Measurements from ENCODE around the gene CNKSR3. TPM values are rescaled to one million over a fixed set of nuclear protein-coding genes. Genes with fewer than 3 reads are reported as not detected.

CNKSR3 gene
- total RNA-seq, 4 donors from 2014 or later = 4.5 to 7.8 (median 7.0) TPM

- intact Hi-C loops (cut with DNase I) = no loop called here
- no peak overlapping the region for H3K27ac ChIP-seq
- 77 to 78% methylated on average over 5 of the region's 5 CpGs for WGBS, 2 donors
- DNase-seq = no peak
- TF ChIP-seq CTCF (IDR thresholded peaks at IDR 0.05) (no peak), POLR2A (IDR thresholded peaks at IDR 0.05) (no peak)
- no peaks in the 10 kb centered on the region for H3K36me3 ChIP-seq
- H3K27me3 ChIP-seq = no peaks in the 10 kb centered on the region
- peaks cover 7 to 8% of the 10 kb centered on the region in 2 donors for H3K4me1 ChIP-seq
- H3K4me3 ChIP-seq (replicated peaks in 1 of 3) = no peak overlapping the region
- no peaks in the 10 kb centered on the region for H3K9me3 ChIP-seq
Observed at GRCh38 chr6:154513601-154514320, 3.3 kb upstream of the CNKSR3 start.

GRCh38 chr6:154512201-154512600, 1.7 kb upstream of the CNKSR3 start:
- no peak for DNase-seq
- Histone ChIP-seq H3K27me3 (no peaks in the 10 kb centered on the region), H3K36me3 (no peaks in the 10 kb centered on the region), H3K9me3 (no peaks in the 10 kb centered on the region), H3K4me1 (peaks cover 15 to 20% of the 10 kb centered on the region in 2 donors), H3K4me3 (replicated peaks in 1 of 3) (no peak overlapping the region), H3K27ac (no peak overlapping the region)
- TF ChIP-seq POLR2A (IDR thresholded peaks at IDR 0.05) (no peak), CTCF (IDR thresholded peaks at IDR 0.05) (no peak)
- WGBS, 2 donors = 95 to 97% methylated on average over 1 of the region's 1 CpG
- intact Hi-C loops (cut with DNase I) = no loop called here

GRCh38 chr6:154511791-154512190, 1.3 kb upstream of the CNKSR3 start:
- no peak for DNase-seq
- Histone ChIP-seq H3K4me3 (replicated peaks in 1 of 3) (no peak overlapping the region), H3K9me3 (no peaks in the 10 kb centered on the region), H3K27me3 (no peaks in the 10 kb centered on the region), H3K27ac (no peak overlapping the region), H3K36me3 (no peaks in the 10 kb centered on the region), H3K4me1 (peaks cover 15 to 20% of the 10 kb centered on the region in 2 donors)
- intact Hi-C loops (cut with DNase I) = no loop called here
- WGBS, 2 donors = 47 to 49% methylated on average over 7 of the region's 7 CpGs
- TF ChIP-seq CTCF (IDR thresholded peaks at IDR 0.05) (no peak), POLR2A (IDR thresholded peaks at IDR 0.05) (no peak)

- H3K27me3 ChIP-seq = no peaks in the 10 kb centered on the region
- intact Hi-C loops (cut with DNase I) = no loop called here
- H3K4me3 ChIP-seq (replicated peaks in 1 of 3) = peak overlapping the region; percentile 20 to 74 (median 46)
- H3K9me3 ChIP-seq = no peaks in the 10 kb centered on the region
- peak overlapping the region; percentile 79 to 95 (median 85) for H3K27ac ChIP-seq
- no peaks in the 10 kb centered on the region for H3K36me3 ChIP-seq
- TF ChIP-seq POLR2A (IDR thresholded peaks at IDR 0.05) = peak in 1 of 2 donors; percentile 20
- TF ChIP-seq CTCF (IDR thresholded peaks at IDR 0.05) = peak in 1 of 6 experiments; percentile 2
- WGBS, 2 donors = 0 to 1% methylated on average over 21 to 28 of the region's 55 CpGs
- peak; percentile 58 for DNase-seq
- peaks cover 15 to 22% of the 10 kb centered on the region in 2 donors for H3K4me1 ChIP-seq
Observed at GRCh38 chr6:154509421-154510143, 903 bp downstream of the CNKSR3 start.

Data from thyroid gland (tissue), 4 donors.